Stomach (tissue), 4 donors: ENCODE measurements around the gene STIL.
A peak's percentile ranks its signal among the peaks of the same experiment; 100 is the strongest.

ENCODE experiments used
- POLR2A ChIP-seq, 4 donors: fragments of 450-650 bp; IDR thresholded peaks; one replicate each; pipeline ENCODE4 v1.6.1; 2016; ENCODE audit warnings: antibody characterized with exemption in 4 of 4, control low read depth in 2 of 4, mild to moderate bottlenecking in 1 of 4, moderate library complexity in 1 of 4
- TF ChIP-seq, protein P1 (sequence below), 7 experiments: fragments of 450-650 bp in 4 of 7; fragments of 200-600 bp in 3 of 7; sonication (generic) in 3 of 7; IDR thresholded peaks; one replicate each; pipeline ENCODE4 v1.5.1; 2016 to 2019; ENCODE audit warnings: antibody characterized with exemption in 7 of 7, control low read depth in 2 of 7, mild to moderate bottlenecking in 1 of 7

- TF ChIP-seq, protein P1, sequence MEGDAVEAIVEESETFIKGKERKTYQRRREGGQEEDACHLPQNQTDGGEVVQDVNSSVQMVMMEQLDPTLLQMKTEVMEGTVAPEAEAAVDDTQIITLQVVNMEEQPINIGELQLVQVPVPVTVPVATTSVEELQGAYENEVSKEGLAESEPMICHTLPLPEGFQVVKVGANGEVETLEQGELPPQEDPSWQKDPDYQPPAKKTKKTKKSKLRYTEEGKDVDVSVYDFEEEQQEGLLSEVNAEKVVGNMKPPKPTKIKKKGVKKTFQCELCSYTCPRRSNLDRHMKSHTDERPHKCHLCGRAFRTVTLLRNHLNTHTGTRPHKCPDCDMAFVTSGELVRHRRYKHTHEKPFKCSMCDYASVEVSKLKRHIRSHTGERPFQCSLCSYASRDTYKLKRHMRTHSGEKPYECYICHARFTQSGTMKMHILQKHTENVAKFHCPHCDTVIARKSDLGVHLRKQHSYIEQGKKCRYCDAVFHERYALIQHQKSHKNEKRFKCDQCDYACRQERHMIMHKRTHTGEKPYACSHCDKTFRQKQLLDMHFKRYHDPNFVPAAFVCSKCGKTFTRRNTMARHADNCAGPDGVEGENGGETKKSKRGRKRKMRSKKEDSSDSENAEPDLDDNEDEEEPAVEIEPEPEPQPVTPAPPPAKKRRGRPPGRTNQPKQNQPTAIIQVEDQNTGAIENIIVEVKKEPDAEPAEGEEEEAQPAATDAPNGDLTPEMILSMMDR (IDR thresholded peaks at IDR 0.05), result no peak
- TF ChIP-seq POLR2A (IDR thresholded peaks at IDR 0.05), result peak in 1 of 4 donors; percentile 12
These were observed 84.7 kb downstream of the STIL start for GRCh38 chr1:47229031-47229885.
